HepG2 (cell line): ENCODE results near the gene FFAR4.

ENCODE experiments used
- BHLHE40 ChIP-seq: IDR thresholded peaks from 2 replicates; pipeline ENCODE4 v1.6.1; 2011; ENCODE audit warnings: low read length, improper control_type of control experiment
- ISL2 ChIP-seq: sonication (generic); formaldehyde crosslinking; IDR thresholded peaks from 2 replicates; pipeline ENCODE4 v1.5.0; 2020; ENCODE audit warnings: missing genetic modification reagents
- MAFF ChIP-seq: IDR thresholded peaks from 2 replicates; pipeline ENCODE4 v1.6.1; 2011; ENCODE audit warnings: low read depth, low read length, improper control_type of control experiment
- NCOA2 ChIP-seq: sonication (generic); formaldehyde crosslinking; IDR thresholded peaks from 2 replicates; pipeline ENCODE4 v1.8.0; 2022; ENCODE audit warnings: inconsistent platforms
- NFE2L2 ChIP-seq: fragments of 150-350 bp; IDR thresholded peaks from 2 replicates; pipeline ENCODE4 v1.6.1; 2014; ENCODE audit warnings: low read length
- REL ChIP-seq: sonication (generic); formaldehyde crosslinking; conservative IDR thresholded peaks from 2 replicates; pipeline ENCODE4 v1.8.0; 2022; ENCODE audit warnings: mild to moderate bottlenecking, missing genetic modification reagents, moderate library complexity
- SIN3A ChIP-seq: IDR thresholded peaks from 2 replicates; pipeline ENCODE4 v1.6.1; 2011; ENCODE audit warnings: low read depth, mild to moderate bottlenecking, control low read depth, low read length, borderline replicate concordance
- SMAD3 ChIP-seq: sonication (generic); formaldehyde crosslinking; IDR thresholded peaks from 2 replicates; pipeline ENCODE4 v1.4.0; 2020; ENCODE audit warnings: missing genetic modification reagents
- TAF1 ChIP-seq: sonication (generic); formaldehyde crosslinking; IDR thresholded peaks from 2 replicates; pipeline ENCODE4 v1.4.0; 2020; ENCODE audit warnings: missing genetic modification reagents
- TF ChIP-seq, protein P1 (sequence below), 2 experiments: IDR thresholded peaks; 2 replicates each; pipeline ENCODE4 v1.6.1; 2011 to 2012; ENCODE audit warnings: low read length in 2 of 2, borderline replicate concordance in 1 of 2, low read depth in 1 of 2, mild to moderate bottlenecking in 1 of 2, moderate library complexity in 1 of 2
- TF ChIP-seq, protein P2 (sequence below): sonication (generic); formaldehyde crosslinking; IDR thresholded peaks from 2 replicates; pipeline ENCODE4 v1.4.0; 2020; ENCODE audit warnings: missing genetic modification reagents
- TF ChIP-seq, protein P3 (sequence below): sonication (generic); formaldehyde crosslinking; IDR thresholded peaks from 2 replicates; pipeline ENCODE4 v1.5.0; 2020; ENCODE audit warnings: mild to moderate bottlenecking, missing genetic modification reagents, moderate library complexity

DNA sequence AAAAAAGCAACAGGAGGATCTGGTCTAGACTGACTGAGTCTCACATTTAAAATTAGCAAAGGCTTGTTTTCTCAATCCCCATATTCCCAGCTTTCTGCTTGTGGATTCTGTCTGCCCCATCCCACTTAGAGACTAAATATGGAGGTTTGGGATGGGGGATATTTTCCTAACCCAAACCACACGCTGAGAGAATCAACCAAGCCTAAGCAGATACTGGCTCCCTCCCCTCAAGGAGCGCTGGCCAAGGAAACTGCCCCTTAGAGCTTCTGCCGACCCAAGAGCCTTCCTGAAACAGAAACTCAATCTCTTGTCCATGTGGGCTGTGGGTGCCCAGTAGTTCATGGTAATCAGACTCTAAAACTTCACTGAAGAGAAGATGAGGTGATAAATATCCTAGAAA is 3.9 kb downstream of the FFAR4 start:
- TF ChIP-seq, protein P1, sequence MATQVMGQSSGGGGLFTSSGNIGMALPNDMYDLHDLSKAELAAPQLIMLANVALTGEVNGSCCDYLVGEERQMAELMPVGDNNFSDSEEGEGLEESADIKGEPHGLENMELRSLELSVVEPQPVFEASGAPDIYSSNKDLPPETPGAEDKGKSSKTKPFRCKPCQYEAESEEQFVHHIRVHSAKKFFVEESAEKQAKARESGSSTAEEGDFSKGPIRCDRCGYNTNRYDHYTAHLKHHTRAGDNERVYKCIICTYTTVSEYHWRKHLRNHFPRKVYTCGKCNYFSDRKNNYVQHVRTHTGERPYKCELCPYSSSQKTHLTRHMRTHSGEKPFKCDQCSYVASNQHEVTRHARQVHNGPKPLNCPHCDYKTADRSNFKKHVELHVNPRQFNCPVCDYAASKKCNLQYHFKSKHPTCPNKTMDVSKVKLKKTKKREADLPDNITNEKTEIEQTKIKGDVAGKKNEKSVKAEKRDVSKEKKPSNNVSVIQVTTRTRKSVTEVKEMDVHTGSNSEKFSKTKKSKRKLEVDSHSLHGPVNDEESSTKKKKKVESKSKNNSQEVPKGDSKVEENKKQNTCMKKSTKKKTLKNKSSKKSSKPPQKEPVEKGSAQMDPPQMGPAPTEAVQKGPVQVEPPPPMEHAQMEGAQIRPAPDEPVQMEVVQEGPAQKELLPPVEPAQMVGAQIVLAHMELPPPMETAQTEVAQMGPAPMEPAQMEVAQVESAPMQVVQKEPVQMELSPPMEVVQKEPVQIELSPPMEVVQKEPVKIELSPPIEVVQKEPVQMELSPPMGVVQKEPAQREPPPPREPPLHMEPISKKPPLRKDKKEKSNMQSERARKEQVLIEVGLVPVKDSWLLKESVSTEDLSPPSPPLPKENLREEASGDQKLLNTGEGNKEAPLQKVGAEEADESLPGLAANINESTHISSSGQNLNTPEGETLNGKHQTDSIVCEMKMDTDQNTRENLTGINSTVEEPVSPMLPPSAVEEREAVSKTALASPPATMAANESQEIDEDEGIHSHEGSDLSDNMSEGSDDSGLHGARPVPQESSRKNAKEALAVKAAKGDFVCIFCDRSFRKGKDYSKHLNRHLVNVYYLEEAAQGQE (IDR thresholded peaks at IDR 0.05; ENCODE audit: borderline replicate concordance in 1 of 2, low read depth in 1 of 2, low read length in 2 of 2) = no peak
- TF ChIP-seq TAF1 (no peak), NFE2L2 (no peak), SIN3A (no peak), REL (no peak), ISL2 (no peak), BHLHE40 (no peak), MAFF (no peak), SMAD3 (CRISPR knock-in tag) (no peak), NCOA2 (no peak)
- TF ChIP-seq, protein P2, sequence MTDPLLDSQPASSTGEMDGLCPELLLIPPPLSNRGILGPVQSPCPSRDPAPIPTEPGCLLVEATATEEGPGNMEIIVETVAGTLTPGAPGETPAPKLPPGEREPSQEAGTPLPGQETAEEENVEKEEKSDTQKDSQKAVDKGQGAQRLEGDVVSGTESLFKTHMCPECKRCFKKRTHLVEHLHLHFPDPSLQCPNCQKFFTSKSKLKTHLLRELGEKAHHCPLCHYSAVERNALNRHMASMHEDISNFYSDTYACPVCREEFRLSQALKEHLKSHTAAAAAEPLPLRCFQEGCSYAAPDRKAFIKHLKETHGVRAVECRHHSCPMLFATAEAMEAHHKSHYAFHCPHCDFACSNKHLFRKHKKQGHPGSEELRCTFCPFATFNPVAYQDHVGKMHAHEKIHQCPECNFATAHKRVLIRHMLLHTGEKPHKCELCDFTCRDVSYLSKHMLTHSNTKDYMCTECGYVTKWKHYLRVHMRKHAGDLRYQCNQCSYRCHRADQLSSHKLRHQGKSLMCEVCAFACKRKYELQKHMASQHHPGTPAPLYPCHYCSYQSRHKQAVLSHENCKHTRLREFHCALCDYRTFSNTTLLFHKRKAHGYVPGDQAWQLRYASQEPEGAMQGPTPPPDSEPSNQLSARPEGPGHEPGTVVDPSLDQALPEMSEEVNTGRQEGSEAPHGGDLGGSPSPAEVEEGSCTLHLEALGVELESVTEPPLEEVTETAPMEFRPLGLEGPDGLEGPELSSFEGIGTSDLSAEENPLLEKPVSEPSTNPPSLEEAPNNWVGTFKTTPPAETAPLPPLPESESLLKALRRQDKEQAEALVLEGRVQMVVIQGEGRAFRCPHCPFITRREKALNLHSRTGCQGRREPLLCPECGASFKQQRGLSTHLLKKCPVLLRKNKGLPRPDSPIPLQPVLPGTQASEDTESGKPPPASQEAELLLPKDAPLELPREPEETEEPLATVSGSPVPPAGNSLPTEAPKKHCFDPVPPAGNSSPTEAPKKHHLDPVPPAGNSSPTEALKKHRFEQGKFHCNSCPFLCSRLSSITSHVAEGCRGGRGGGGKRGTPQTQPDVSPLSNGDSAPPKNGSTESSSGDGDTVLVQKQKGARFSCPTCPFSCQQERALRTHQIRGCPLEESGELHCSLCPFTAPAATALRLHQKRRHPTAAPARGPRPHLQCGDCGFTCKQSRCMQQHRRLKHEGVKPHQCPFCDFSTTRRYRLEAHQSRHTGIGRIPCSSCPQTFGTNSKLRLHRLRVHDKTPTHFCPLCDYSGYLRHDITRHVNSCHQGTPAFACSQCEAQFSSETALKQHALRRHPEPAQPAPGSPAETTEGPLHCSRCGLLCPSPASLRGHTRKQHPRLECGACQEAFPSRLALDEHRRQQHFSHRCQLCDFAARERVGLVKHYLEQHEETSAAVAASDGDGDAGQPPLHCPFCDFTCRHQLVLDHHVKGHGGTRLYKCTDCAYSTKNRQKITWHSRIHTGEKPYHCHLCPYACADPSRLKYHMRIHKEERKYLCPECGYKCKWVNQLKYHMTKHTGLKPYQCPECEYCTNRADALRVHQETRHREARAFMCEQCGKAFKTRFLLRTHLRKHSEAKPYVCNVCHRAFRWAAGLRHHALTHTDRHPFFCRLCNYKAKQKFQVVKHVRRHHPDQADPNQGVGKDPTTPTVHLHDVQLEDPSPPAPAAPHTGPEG (CRISPR knock-in tag) = no peak
- TF ChIP-seq, protein P3, sequence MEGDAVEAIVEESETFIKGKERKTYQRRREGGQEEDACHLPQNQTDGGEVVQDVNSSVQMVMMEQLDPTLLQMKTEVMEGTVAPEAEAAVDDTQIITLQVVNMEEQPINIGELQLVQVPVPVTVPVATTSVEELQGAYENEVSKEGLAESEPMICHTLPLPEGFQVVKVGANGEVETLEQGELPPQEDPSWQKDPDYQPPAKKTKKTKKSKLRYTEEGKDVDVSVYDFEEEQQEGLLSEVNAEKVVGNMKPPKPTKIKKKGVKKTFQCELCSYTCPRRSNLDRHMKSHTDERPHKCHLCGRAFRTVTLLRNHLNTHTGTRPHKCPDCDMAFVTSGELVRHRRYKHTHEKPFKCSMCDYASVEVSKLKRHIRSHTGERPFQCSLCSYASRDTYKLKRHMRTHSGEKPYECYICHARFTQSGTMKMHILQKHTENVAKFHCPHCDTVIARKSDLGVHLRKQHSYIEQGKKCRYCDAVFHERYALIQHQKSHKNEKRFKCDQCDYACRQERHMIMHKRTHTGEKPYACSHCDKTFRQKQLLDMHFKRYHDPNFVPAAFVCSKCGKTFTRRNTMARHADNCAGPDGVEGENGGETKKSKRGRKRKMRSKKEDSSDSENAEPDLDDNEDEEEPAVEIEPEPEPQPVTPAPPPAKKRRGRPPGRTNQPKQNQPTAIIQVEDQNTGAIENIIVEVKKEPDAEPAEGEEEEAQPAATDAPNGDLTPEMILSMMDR (CRISPR knock-in tag) = no peak
